Activated T-helper 1 cell treated with Interleukin-2 at 50 U/mL for 16 hours (primary cell): ENCODE results near the gene VTCN1.

Source experiments
- DNase-seq: peaks from one replicate; pipeline ENCODE4 v3.0.0-alpha.2; 2020; ENCODE audit warnings: low read depth

Gene VTCN1

DNA sequence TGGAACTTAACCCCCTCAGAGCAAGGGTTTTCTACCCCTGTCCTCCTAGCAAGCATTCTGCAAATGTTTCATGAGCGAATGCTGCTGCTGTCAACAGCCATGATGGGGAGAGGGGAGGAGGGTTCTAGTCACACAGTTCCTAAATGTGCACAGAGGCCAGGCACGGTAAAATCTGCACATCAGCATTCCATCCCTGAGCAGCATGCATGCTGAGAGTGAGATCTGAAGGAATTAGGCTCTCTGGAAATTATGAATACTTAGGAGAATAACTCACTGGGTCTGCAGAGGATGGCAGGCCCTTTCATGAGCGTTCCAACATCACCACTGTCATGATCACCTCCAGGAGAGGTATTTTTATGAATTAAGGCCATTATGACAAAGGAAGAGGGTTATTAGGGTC lies 2.1 kb downstream of the VTCN1 start:
- no peak for DNase-seq

DNA sequence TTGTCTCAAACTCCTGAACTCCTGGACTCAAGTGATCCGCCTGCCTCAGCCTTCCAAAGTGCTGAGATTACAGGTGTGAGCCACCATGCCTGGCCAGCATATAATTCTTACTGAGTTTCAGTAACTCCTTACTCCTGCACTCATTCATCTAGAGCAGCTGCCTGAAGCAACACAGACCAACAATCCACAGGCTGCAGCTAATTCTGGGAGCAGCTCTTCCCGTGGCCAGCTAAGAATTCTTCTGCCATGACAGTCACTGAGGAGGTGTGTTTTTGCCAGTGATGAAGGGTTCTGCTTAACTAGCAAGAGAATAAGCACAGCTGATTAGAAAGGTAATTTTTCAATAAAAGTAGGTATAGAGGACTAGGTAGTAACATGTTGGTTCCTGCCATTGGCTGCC lies 5.4 kb downstream of the VTCN1 start:
- DNase-seq, result no peak

DNA sequence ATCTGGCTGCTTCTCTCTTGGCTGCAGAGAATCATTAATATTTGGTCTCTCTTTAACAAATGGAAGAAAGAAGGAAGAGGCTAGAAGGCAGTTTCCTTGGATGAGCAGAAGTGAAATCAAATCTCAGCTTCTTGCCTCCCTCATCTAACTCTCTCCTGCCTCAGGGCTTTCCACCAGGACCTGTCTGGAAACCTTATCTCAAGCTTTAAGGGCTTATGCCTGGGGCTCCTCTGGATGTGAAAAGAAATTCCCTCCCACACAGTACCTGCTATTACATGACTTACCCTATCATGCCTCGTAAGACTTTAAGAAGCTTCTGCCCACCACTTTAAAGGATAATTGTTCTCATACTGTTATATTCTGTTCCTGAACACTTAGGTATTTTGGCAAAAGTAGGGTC lies 8.9 kb downstream of the VTCN1 start:
- DNase-seq, result no peak

DNA sequence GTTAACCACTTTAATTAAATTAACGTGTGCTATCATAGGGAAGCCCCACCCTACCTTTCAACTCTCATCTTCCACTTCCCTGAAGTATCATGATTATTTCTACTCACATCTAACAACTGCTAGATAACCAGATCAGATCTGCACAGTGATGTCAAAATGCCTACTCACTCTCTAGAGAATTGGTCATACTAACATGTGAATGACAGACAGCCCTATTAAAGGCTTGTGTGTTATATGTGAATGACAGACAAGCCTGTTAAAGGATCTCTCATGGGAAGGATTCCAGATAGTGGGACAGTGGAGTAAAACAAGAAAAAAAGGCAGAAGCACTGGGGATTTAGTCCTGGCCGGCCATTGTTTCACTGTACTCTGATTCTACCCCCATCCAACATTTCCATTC lies 12.6 kb downstream of the VTCN1 start:
- DNase-seq, result no peak

GRCh38 chr1:117189726-117190125 lies 21.0 kb downstream of the VTCN1 start:
- no peak for DNase-seq

GRCh38 chr1:117188816-117189437 lies 21.8 kb downstream of the VTCN1 start:
- no peak for DNase-seq

DNA sequence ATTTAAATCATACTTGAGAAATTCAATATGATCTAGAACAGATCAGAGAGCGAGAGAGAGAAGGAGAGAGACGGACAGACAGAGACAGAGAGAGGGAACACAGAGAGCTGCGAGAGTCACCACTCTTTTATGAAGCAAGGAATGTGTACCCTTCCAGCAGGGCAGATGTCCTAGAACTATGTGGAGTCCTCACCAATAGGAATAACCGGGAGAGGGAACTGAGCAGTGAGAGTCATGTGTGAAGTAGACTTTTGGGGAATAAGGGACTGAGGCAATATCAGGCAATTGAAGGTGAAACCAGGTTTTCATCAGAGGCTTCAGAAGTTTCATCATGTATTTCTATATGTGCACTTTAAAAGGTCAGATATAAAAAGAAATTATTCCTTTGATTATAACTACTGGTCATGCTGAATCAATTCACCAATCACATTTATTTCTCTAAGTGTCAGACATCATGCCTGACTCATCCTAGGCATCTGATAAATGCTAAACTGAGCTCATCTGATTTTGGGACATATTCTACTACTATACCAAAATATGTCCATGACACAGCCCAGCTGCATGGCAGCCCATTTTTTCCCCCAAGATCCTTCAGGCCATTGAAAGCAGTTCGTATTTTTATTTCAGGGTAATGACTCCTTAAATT lies 22.4 kb downstream of the VTCN1 start:
- no peak for DNase-seq

DNA sequence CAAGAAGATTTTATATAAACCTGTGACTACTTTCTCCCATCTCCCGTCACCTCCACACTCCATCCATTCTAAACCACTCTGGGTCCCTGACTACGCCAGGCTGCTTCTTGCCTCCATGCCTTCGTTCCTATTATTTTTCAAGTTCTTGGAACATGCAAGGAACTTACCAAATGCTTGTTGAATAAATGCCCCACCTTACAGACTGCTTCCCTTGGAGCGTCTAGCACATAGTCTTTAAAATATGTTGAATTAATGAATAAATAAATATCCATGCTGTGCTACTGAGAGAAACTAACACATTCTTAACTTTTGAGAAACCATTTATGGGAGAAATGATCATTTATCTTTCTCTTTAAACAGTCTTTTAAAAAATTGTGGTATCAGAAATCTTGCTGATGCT lies 27.6 kb downstream of the VTCN1 start:
- DNase-seq, result no peak

GRCh38 chr1:117182319-117182718 lies 28.4 kb downstream of the VTCN1 start:
- no peak for DNase-seq

- no peak for DNase-seq
These were observed 29.1 kb downstream of the VTCN1 start for GRCh38 chr1:117181630-117182041.

GRCh38 chr1:117180147-117180967 lies 30.4 kb downstream of the VTCN1 start:
- DNase-seq, result no peak

DNA sequence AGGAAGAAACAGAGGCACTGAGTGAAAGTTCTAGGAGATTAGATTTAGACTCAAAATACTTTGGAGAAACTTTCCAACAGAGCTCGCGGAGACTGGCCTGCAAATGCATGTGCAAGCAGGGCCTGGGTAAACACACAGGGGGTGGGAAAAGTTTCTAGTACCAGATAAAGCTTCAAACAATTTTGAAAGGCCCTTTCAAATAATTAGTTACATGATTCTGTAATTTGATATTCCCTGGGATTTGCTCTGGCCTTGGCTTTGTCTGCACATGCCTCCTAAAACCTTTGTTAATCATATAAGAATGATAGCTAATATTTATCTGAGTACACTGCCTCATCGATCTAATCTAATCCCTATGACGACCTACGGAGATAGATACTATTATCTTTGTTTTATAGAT lies 31.3 kb downstream of the VTCN1 start:
- no peak for DNase-seq

DNA sequence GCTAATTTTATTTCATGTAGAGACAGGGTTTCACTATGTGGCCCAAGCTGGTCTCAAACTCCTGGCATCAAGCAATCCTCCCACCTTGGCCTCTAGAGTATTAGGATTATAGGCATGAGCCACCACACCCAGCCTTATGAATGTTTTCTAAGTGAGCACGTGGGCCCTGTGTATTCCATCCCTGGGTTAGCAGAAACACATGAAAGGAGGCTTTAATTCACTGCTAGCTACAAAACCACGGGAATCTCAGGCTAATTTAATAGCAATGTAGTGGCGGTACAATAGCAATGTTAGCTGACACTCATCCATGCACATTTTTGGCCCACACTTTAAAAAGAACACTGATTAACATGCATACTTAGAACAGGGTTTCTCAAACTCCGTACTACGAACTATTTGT lies 32.0 kb downstream of the VTCN1 start:
- no peak for DNase-seq

DNA sequence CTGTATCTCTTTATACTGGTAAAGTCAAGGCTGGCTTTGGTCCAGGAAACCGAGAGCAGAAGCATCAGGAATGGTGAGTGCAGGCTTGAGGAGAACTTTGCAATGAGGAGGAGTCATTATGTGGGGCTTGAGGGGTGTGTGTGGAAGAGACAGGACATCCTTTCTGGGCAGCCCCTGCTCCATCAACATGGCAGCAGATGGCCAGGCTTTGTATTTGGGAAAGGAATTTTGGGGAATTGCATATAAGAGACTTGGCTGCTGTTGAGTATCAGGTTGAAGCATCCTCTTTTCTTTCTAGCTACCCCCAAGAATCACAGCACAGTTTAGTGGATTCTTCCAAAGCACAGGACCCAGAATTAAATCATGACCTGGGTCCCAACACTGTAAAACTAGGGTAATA lies 33.4 kb downstream of the VTCN1 start:
- DNase-seq, result no peak

- no peak for DNase-seq
These were observed 34.1 kb downstream of the VTCN1 start for GRCh38 chr1:117176579-117176978.

DNA sequence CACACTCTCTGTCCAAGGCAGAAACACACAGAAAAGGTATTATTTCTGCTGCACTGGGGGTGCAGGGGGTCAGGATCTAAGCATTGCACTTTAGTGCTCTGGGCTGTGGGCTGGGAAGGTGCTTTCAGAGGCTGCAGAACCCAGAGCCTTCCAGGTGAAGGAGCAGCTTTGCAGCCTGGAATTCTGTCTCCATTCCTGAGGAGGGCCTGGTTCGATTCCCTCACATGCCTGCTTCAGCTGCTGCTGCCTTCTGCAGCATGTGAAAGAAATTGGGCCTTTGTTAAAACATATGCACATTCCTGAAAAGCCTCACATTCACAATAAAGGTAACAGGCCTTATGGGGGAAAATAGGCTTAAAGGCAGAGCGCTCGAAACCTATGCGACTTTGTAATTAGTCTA lies 35.9 kb downstream of the VTCN1 start:
- no peak for DNase-seq

DNA sequence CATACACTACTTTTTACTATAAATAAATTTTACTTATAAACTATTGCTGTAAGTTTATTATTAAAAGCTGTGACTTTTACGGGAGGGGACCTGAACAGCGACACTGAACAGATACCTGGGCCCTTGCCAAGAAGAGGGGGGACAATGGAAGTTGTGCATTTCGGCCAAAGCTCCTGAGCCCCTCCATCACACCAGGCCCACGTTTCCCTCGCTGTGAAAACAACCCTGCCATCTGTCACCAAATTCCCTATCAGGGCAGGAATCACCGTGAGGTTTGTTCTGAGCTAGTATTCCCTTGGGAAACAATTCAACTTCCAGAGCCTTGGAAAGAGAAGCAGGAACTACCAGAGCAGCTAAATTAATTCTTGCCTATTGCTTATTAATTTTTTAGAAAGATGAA lies 37.0 kb downstream of the VTCN1 start:
- no peak for DNase-seq

DNA sequence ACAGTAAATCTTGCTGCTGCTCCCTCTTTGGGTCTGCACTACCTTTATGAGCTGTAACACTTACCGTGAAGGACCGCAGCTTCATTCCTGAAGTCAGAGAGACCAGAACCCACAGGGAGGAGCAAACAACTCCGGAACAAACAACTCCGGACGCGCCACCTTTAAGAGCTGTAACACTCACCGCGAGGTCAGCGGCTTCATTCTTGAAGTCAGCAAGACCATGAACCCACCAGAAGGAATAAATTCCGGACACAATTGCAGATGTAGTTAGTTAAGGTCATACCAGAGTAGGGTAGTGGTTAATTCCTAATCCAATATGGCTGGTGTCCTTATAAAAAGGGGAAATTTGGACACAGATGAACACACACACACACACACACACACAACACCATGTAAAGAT lies 37.7 kb downstream of the VTCN1 start:
- no peak for DNase-seq

- DNase-seq, result no peak
These were observed 38.7 kb downstream of the VTCN1 start for GRCh38 chr1:117171900-117172511.

DNA sequence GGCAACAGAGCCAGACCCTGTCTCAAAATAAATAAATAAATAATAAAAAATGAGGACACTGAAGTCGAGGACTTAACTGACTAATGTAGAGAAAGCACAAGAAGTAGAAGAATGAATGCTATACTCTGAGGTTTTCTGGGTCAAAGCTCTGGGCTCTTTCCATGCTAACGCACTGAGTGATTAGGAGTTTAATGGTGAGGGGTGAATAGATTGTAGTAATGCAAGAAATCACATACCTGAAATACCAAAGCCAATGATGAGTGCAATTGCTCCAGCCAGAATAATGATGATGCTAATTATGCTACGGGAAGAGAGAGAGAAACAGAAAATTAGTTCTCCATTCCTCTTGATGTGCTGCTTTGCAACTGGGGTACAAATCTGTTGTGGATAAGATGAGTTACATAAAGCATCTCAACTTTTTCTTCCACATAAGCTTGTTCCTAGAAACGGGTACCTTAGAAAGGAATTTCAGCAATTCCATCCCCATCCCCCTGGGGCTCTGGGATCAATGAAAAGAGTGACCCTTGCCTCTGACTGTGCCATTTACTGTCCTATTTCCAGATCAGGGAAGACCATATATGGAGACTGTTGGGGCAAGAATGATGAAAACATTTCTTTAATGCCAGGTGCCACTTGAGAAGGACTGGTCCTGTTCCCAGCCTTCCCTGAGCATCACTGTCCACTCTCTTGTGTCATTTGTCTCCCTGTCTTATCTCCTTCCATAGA lies 40.7 kb downstream of the VTCN1 start:
- DNase-seq, result no peak

DNA sequence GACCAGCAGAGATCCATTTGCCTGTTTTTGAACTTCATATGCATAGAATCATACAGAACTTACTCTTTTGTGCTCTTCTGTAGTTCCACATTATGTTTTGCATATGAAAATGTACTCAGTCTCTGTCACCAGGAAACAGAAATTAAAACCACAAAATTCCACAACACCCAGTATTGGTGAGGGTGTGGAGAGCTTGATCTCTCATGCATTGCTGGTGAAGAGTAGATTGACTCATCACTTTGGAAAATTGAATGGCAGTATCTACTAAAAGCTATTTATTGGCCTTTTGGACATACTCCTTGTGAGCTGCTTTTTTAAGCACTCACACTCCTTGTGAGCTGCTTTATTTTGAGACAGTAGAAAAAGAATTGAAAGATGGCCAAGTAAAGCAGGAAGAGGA lies 43.3 kb downstream of the VTCN1 start:
- no peak for DNase-seq

DNA sequence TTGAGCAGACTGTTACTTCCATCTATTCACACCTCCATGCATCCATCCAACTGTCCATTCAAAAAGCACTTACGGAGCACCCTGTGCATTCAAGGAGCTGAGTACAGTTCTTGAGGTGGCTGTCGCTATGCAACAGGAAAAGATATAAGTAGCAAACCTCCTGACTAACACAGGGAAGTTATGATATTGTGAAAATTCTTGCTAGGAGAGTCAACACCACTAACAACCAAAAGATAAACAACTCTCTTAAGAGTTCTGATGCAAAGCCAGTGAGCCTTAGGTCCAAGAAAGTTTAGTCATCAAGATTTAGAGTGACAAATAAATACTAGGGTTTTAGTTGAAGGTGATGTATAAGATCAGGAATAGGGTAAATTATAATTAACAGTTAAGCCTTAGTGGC lies 44.7 kb downstream of the VTCN1 start:
- DNase-seq, result no peak
